ENCODE measurements around the gene NBPF20.
"Not testable (repeated sequence)": the region's sequence is repeated elsewhere in the genome, so short reads cannot be mapped to it uniquely, and the experiment has no call there.

The NBPF20 gene

DNA sequence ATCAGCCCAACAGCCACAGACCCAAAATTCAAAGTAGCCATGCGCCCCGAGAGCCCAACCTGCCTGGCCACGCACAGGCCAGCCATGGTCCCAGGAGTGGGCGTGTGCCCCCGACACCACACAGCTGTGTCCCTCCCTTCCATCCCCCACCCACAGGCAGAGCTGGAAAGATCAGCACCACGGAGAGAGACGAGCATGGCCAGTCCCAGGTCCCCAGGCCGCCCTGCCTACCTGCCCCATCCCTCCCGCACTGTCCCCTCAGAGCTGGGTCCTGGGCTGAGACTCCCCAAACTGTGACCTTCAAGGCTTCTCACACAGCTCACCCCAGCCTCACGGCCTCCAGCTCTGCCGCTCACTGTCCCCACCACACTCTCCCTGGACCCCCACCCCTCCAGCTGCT lies 19.8 kb upstream of the NBPF20 start:
- not testable (repeated sequence) for H3K9me3 Mint-ChIP-seq (ENCODE audit: low read depth); H3K27me3 Mint-ChIP-seq; H3K36me3 Mint-ChIP-seq; H3K4me3 Mint-ChIP-seq; H3K4me1 Mint-ChIP-seq (ENCODE audit: low read depth); H3K27ac Mint-ChIP-seq

DNA sequence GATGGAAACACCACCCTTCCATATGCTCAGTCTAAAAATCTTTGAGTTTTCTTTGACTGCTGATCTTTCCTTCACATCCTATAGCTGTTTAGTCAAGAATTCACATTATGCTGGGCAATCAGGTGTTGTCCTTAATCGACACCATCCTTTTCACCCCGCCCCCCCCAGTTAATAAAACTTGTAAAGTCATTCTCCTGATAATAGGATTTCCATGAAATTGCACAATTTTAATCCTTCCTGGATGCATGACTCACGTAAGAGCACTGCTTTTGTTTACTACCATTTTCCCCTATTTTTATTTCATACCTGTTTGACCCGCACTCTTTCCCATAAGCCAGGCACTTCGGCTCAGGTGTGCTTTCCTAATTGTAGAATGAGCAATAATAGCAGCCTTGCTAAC lies 16.9 kb upstream of the NBPF20 start:
- not testable (repeated sequence) for H3K36me3 Mint-ChIP-seq

DNA sequence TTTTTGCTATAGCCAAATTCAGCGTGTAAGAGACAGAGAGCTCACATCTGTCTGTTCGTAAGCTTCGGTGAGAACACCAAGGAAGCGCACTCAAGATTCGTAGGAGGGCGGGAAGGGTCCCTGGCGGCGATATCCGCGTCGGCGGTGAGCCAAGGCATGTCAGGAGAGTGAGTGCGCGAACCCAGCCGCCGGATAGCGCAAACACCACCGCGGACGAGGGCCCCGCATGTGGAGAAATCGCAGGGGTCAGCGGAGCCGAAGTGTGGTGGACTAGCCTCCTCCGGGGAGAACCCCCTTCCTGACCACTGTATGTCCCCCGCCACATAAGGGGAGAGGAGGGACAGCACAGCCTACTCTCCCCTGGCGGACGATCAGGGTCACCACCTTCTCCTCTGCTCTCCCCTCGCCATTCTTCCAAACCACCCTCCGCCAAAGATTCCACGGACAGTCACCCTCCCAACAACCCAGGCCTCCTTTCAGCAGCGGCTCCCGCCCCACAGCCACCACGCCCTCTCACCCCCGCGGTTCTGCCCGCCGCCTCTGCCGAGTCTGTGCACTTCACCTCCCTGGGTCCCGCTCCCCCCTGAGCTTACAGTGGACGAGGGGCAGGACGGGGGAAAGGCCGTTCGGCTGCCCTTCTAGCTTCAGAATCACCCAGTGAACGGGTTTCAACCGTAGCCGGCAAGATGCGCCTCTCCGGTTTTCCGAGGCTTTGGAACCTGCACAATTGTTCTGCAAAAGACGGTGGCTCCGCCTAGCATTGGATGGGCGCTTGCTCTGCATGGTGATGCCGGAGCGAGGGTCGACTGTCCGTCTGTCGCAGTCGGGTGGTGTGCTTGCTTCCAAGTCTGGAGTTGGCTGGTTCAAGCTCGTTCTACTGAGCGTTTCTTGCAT lies 6.2 kb upstream of the NBPF20 start:
- not testable (repeated sequence) for H3K27ac Mint-ChIP-seq; H3K36me3 Mint-ChIP-seq; H3K4me1 Mint-ChIP-seq (ENCODE audit: low read depth)
- H3K27me3 Mint-ChIP-seq, result peaks cover 29% of the 10 kb centered on the region
- H3K4me3 Mint-ChIP-seq, result peak overlapping the region; percentile 73
- peaks cover 15% of the 10 kb centered on the region for H3K9me3 Mint-ChIP-seq (ENCODE audit: low read depth)

More for the DNA sequence above, 16.9 kb upstream of the NBPF20 start:
- not testable (repeated sequence) for H3K27me3 Mint-ChIP-seq; H3K4me3 Mint-ChIP-seq; H3K4me1 Mint-ChIP-seq (ENCODE audit: low read depth); H3K9me3 Mint-ChIP-seq (ENCODE audit: low read depth); H3K27ac Mint-ChIP-seq

DNA sequence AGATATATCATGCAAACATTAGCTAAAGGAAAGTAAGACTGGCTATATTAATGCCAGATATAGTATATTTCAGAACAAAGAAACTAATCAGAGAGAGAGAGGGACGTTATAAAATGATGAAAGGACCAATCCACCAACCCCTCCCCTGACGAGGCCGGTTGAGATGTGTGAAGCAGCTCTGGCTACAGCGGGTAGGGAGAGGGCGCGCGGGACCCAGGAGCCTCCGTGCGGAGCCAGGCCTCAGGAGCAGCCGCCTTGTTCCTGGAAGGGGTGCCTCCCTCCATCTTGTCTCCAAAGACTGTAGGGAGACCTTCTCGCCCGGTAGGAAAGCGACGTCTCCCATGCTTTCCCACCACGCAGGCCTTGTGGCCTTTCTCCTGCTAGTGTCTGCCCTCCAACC lies 5.4 kb upstream of the NBPF20 start:
- Mint-ChIP-seq H3K9me3 (ENCODE audit: low read depth) (peaks cover 15% of the 10 kb centered on the region), H3K27me3 (peaks cover 29% of the 10 kb centered on the region), H3K4me3 (peak overlapping the region; percentile 23)
- H3K36me3 Mint-ChIP-seq; H3K27ac Mint-ChIP-seq; H3K4me1 Mint-ChIP-seq (ENCODE audit: low read depth): not testable (repeated sequence)

DNA sequence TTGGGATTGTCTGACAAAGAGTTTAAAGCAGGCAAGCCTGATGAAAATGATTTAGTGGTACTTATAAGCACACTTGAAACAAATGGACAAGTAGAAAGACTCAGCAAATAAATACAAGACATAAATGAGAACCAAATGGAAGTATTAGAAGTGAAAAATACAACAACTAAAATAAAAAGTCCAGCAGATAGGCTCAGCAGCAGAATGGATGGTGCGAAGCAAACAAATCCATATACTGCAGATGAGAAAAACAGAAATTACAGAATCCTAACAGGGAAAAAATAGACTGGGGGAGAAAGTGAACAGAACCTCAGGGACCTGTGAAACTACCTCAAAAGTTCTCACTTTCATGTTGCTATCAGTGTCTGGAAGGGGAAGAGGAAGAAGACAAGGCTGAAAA lies 3.9 kb upstream of the NBPF20 start:
- not testable (repeated sequence) for H3K36me3 Mint-ChIP-seq; H3K27ac Mint-ChIP-seq; H3K4me1 Mint-ChIP-seq (ENCODE audit: low read depth); H3K4me3 Mint-ChIP-seq
- peaks cover 15% of the 10 kb centered on the region for H3K9me3 Mint-ChIP-seq (ENCODE audit: low read depth)
- peaks cover 29% of the 10 kb centered on the region for H3K27me3 Mint-ChIP-seq

DNA sequence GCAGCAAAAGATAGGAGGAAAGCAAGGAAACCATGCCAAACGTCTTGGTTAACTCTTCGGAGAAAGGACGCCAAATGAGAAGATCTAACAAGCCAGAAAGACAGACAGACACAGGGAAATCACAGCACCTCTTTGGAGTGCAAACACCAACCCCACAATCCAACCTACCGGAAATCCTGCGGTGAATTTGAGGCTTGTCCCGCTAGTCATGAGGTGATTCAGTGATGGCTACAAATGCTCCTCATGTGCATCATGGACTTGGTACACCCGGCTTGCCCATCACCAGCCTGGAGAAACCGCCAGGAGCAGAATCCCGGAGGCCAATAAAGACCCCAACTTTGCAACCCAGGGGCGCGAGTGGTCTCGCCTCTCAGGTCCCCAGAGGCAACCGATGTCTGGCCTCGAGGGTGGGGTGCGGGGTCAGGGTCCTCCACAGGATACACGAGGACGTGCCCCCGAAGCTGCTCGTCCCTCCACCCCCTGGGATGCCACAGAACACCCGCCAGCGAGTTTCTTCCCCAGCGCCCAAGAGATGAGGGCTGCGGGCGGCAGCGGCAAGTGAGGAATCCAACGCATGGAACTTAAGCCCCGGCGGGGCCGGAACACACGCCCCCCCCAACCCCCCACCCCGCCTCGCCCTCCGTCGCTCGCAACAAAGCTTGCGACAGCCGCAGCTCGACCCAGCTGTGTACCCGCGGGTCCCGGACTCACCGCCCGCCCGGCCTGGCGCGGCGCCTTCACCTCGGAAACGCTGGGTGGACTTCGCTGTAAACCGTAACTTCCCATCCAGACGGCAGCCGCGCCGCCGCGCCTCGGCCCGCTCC lies 579 bp downstream of the NBPF20 start:
- peaks cover 19% of the 10 kb centered on the region for H3K27me3 Mint-ChIP-seq
- not testable (repeated sequence) for H3K4me1 Mint-ChIP-seq (ENCODE audit: low read depth); H3K27ac Mint-ChIP-seq; H3K36me3 Mint-ChIP-seq; H3K9me3 Mint-ChIP-seq (ENCODE audit: low read depth)
- peak overlapping the region; percentile 96 for H3K4me3 Mint-ChIP-seq

DNA sequence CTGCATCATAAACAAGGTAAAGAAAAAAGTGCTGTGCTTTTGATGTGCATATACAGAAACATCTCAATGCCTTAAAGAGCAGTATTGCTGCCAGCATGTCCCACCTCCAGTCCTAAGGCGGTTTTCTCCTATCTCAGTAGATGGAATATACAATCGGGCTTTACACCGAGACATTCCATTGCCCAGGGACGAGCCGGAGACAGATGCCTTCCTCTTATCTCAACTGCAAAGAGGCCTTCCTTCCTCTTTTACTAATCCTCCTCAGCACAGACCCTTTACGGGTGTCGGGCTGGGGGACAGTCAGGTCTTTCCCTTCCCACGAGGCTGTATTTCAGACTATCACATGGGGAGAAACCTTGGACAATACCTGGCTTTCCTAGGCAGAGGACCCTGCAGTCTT lies 10.3 kb downstream of the NBPF20 start:
- not testable (repeated sequence) for H3K36me3 Mint-ChIP-seq; H3K27me3 Mint-ChIP-seq; H3K4me1 Mint-ChIP-seq (ENCODE audit: low read depth); H3K4me3 Mint-ChIP-seq; H3K27ac Mint-ChIP-seq; H3K9me3 Mint-ChIP-seq (ENCODE audit: low read depth)

DNA sequence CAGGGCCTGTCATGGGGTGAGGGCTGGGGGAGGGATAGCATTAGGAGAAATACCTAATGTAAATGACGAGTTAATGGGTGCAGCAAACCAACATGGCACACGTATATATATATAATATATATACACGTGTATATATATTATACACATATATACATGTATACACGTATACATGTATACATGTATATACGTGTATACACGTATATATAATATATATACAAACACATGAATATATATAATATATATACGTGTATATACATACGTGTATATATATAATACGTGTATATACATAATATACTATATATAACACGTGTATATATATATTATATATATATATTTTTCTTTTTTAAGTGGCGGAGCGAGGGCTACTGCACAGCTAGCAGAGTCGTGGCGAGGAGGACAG lies 18.1 kb downstream of the NBPF20 start:
- not testable (repeated sequence) for H3K27ac Mint-ChIP-seq; H3K4me3 Mint-ChIP-seq; H3K36me3 Mint-ChIP-seq; H3K27me3 Mint-ChIP-seq; H3K9me3 Mint-ChIP-seq (ENCODE audit: low read depth); H3K4me1 Mint-ChIP-seq (ENCODE audit: low read depth)

DNA sequence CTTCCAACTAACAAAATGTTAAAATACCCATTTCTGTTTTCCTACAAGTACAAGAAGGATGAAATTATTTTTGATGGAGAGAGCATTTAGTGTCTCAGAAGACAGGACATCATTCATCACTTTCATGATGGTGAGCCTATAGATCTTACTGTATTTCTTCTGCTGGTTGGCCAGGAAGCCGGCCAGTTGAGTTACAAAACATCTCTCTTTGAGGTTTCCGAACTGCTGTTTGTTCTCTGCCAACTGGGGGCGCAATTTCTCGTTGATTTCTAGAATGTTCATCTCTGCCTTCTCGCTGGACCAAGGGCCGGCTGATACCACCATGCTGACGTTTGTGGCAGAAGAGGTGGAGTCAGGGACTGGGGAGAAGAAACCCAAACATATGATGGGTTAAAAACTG lies 20.5 kb downstream of the NBPF20 start:
- H3K9me3 Mint-ChIP-seq (ENCODE audit: low read depth); H3K27ac Mint-ChIP-seq; H3K36me3 Mint-ChIP-seq; H3K27me3 Mint-ChIP-seq; H3K4me3 Mint-ChIP-seq; H3K4me1 Mint-ChIP-seq (ENCODE audit: low read depth): not testable (repeated sequence)

DNA sequence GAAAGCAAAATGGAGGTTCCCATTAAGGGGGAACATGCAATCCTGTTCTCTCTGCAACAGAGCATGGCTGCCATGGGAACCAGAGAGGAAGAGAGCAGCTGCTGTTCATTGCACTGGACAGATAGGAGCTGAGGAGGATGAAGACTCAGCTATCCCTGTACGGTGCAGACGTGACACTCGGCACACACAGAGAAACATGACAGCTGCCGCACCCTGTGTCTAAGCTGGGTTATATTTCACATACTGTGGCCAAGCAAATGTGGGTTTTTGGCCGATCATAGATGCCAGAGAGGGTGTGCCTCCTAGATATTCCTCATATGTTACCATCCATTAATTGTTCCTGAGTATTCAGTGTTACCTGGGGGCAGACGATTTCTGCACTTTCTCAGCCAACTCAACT lies 24.7 kb downstream of the NBPF20 start:
- not testable (repeated sequence) for H3K27me3 Mint-ChIP-seq; H3K9me3 Mint-ChIP-seq (ENCODE audit: low read depth); H3K36me3 Mint-ChIP-seq; H3K4me1 Mint-ChIP-seq (ENCODE audit: low read depth); H3K27ac Mint-ChIP-seq; H3K4me3 Mint-ChIP-seq
